Thyroid gland (tissue), 4 donors: ENCODE measurements around the gene TM9SF4. TPM values are rescaled to one million over a fixed set of nuclear protein-coding genes. Genes with fewer than 3 reads are reported as not detected.

Source experiments
- DNase-seq, 2 donors: peaks; one replicate each; pipeline ENCODE4 v3.0.0-alpha.2; 2019
- H3K27ac ChIP-seq, 3 donors: fragments of 200-600 bp; sonication (generic); 1 replicate in 2 of 3; 2 replicates in 1 of 3; pipeline ENCODE4 v1.5.1; 2016 to 2019; ENCODE audit warnings: mild to moderate bottlenecking in 1 of 3, moderate library complexity in 1 of 3
- H3K27me3 ChIP-seq: fragments of 200-600 bp; sonication (generic); one replicate; pipeline ENCODE4 v1.5.1; 2019
- H3K36me3 ChIP-seq, 2 donors: fragments of 200-600 bp; sonication (generic); one replicate each; pipeline ENCODE4 v1.5.1; 2016 to 2019
- H3K4me1 ChIP-seq, 2 donors: fragments of 200-600 bp; sonication (generic); one replicate each; pipeline ENCODE4 v1.5.1; 2017 to 2019
- H3K4me3 ChIP-seq, 3 donors: fragments of 200-600 bp; sonication (generic); replicated peaks in 1 of 3; 1 replicate in 2 of 3; 2 replicates in 1 of 3; pipeline ENCODE4 v1.5.1; 2016; ENCODE audit warnings: mild to moderate bottlenecking in 1 of 3
- H3K9me3 ChIP-seq: fragments of 200-600 bp; sonication (generic); one replicate; pipeline ENCODE4 v1.5.1; 2017
- CTCF ChIP-seq, 6 experiments: fragments of 200-600 bp in 3 of 6; fragments of 450-650 bp in 3 of 6; sonication (generic) in 3 of 6; IDR thresholded peaks; one replicate each; pipeline ENCODE4 v1.5.1; 2016 to 2019; ENCODE audit warnings: antibody characterized with exemption in 6 of 6, mild to moderate bottlenecking in 2 of 6, inconsistent platforms in 1 of 6, moderate library complexity in 1 of 6
- POLR2A ChIP-seq, 2 donors: fragments of 450-650 bp; IDR thresholded peaks; one replicate each; pipeline ENCODE4 v1.6.1; 2017; ENCODE audit warnings: antibody characterized with exemption in 2 of 2, mild to moderate bottlenecking in 2 of 2, moderate library complexity in 1 of 2
- WGBS, 2 donors: methylation state at CpG; one replicate each; pipeline ENCODE4 v1.1.5; 2017; 5-methylcytosine and 5-hydroxymethylcytosine counted together
- intact Hi-C: fragments of 100-400 bp; cut with DNase I; formaldehyde crosslinking; loops from one replicate; pipeline ENCODE4 v1.15.1; 2023
- total RNA-seq, 4 donors: library from RNA; depleted of rRNA; stranded (reverse); fragments of >200 nt; gene quantifications; one replicate each; pipeline ENCODE4 v1.2.3, GENCODE V29; 2016

The TM9SF4 gene
- total RNA-seq, 4 donors from 2014 or later, result 28.8 to 46.0 (median 38.0) TPM

GRCh38 chr20:32139947-32140346 is 30.4 kb downstream of the TM9SF4 start:
- Histone ChIP-seq H3K4me1 (no peaks in the 10 kb centered on the region), H3K27ac (no peak overlapping the region), H3K27me3 (no peaks in the 10 kb centered on the region), H3K9me3 (no peaks in the 10 kb centered on the region), H3K36me3 (peaks cover 50 to 55% of the 10 kb centered on the region in 2 donors), H3K4me3 (no peak overlapping the region)
- intact Hi-C loops, result no loop called here
- WGBS, 2 donors, result 50 to 63% methylated on average over 3 of the region's 3 CpGs
- DNase-seq, result no peak
- TF ChIP-seq POLR2A (IDR thresholded peaks at IDR 0.05), result no peak
- TF ChIP-seq CTCF (IDR thresholded peaks at IDR 0.05), result no peak

- Histone ChIP-seq H3K4me3 (no peak overlapping the region), H3K9me3 (no peaks in the 10 kb centered on the region), H3K27me3 (no peaks in the 10 kb centered on the region), H3K27ac (no peak overlapping the region), H3K4me1 (no peaks in the 10 kb centered on the region), H3K36me3 (peaks cover 57 to 61% of the 10 kb centered on the region in 2 donors)
- TF ChIP-seq POLR2A (IDR thresholded peaks at IDR 0.05) (no peak), CTCF (IDR thresholded peaks at IDR 0.05) (no peak)
- no peak for DNase-seq
- intact Hi-C loops, result no loop called here
- 71 to 95% methylated on average over 4 of the region's 4 CpGs for WGBS, 2 donors
Measured at GRCh38 chr20:32140603-32141002, 31.1 kb downstream of the TM9SF4 start.

- Histone ChIP-seq H3K27me3 (no peaks in the 10 kb centered on the region), H3K36me3 (peaks cover 57 to 65% of the 10 kb centered on the region in 2 donors), H3K9me3 (no peaks in the 10 kb centered on the region), H3K4me3 (no peak overlapping the region), H3K27ac (no peak overlapping the region), H3K4me1 (no peaks in the 10 kb centered on the region)
- no peak for TF ChIP-seq CTCF (IDR thresholded peaks at IDR 0.05)
- TF ChIP-seq POLR2A (IDR thresholded peaks at IDR 0.05), result no peak
- no peak for DNase-seq
- intact Hi-C loops, result no loop called here
- WGBS, 2 donors, result 94 to 96% methylated on average over 17 to 21 of the region's 21 CpGs
Measured at GRCh38 chr20:32141465-32141980, 32.0 kb downstream of the TM9SF4 start.

- H3K36me3 ChIP-seq, result peaks cover 61 to 67% of the 10 kb centered on the region in 2 donors
- H3K4me3 ChIP-seq, result no peak overlapping the region
- 91 to 97% methylated on average over 5 of the region's 5 CpGs for WGBS, 2 donors
- no peaks in the 10 kb centered on the region for H3K9me3 ChIP-seq
- no peak overlapping the region for H3K27ac ChIP-seq
- TF ChIP-seq POLR2A (IDR thresholded peaks at IDR 0.05), result no peak
- no peak for TF ChIP-seq CTCF (IDR thresholded peaks at IDR 0.05)
- H3K27me3 ChIP-seq, result no peaks in the 10 kb centered on the region
- DNase-seq, result no peak
- intact Hi-C loops, result no loop called here
- H3K4me1 ChIP-seq, result no peaks in the 10 kb centered on the region
Measured at GRCh38 chr20:32142088-32142487, 32.6 kb downstream of the TM9SF4 start.

- Histone ChIP-seq H3K27ac (no peak overlapping the region), H3K4me3 (no peak overlapping the region), H3K27me3 (no peaks in the 10 kb centered on the region), H3K9me3 (no peaks in the 10 kb centered on the region), H3K36me3 (peaks cover 62 to 72% of the 10 kb centered on the region in 2 donors), H3K4me1 (no peaks in the 10 kb centered on the region)
- 96 to 99% methylated on average over 15 of the region's 15 CpGs for WGBS, 2 donors
- TF ChIP-seq POLR2A (IDR thresholded peaks at IDR 0.05), result no peak
- TF ChIP-seq CTCF (IDR thresholded peaks at IDR 0.05), result no peak
- DNase-seq, result no peak
- intact Hi-C loops, result no loop called here
Measured at GRCh38 chr20:32142991-32143390, 33.5 kb downstream of the TM9SF4 start.
